Left lung (tissue), 10 donors: ENCODE measurements around the gene TAS2R60. TPM values are rescaled to one million over a fixed set of nuclear protein-coding genes. Genes with fewer than 3 reads are reported as not detected.

Experiments used
- ATAC-seq: fragments of 200-7000 bp; cut with Tn5 transposase; one replicate; pipeline ENCODE4 v1.9.1; 2020; ENCODE audit warnings: moderate library complexity
- DNase-seq, 4 donors: peaks; one replicate each; pipeline ENCODE4 v3.0.0-alpha.2; 2013 to 2020
- H3K27ac ChIP-seq, 2 donors: fragments of 200-600 bp; sonication (generic) in 1 of 2; one replicate each; pipeline versions ENCODE4 v1.5.0 to v1.8.0; 2020 to 2021
- H3K27me3 ChIP-seq, 2 donors: fragments of 200-600 bp; sonication (generic) in 1 of 2; one replicate each; pipeline versions ENCODE4 v1.5.0 to v1.8.0; 2020 to 2021
- H3K36me3 ChIP-seq, 2 donors: fragments of 200-600 bp; sonication (generic) in 1 of 2; one replicate each; pipeline versions ENCODE4 v1.5.0 to v1.8.0; 2020 to 2021
- H3K4me1 ChIP-seq, 2 donors: fragments of 200-600 bp; one replicate each; pipeline ENCODE4 v1.8.0; 2021
- H3K4me3 ChIP-seq, 2 donors: fragments of 200-600 bp; sonication (generic) in 1 of 2; one replicate each; pipeline versions ENCODE4 v1.5.0 to v1.8.0; 2020 to 2021; ENCODE audit warnings: mild to moderate bottlenecking in 1 of 2
- H3K9me3 ChIP-seq, 2 donors: fragments of 200-600 bp; sonication (generic) in 1 of 2; one replicate each; pipeline versions ENCODE4 v1.5.0 to v1.8.0; 2020 to 2021
- CTCF ChIP-seq, 2 donors: fragments of 200-600 bp; sonication (generic) in 1 of 2; IDR thresholded peaks; one replicate each; pipeline versions ENCODE4 v1.5.0 to v1.8.0; 2021; ENCODE audit warnings: antibody characterized with exemption in 2 of 2
- intact Hi-C, 2 donors: fragments of 100-400 bp; cut with DNase I; formaldehyde crosslinking; loops; one replicate each; pipeline versions ENCODE4 v1.11.2 to v1.14.2; 2022
- polyA plus RNA-seq, 6 donors: library from polyadenylated mRNA; unstranded; fragments of 120-200 nt; gene quantifications; one replicate each; pipeline ENCODE4 v1.2.1, GENCODE V29; 2013; ENCODE audit not compliant: insufficient read length in 6 of 6
- total RNA-seq, 2 donors: library from RNA; stranded (reverse); fragmentation: NEBNext Ultra II Directional; extraction: Animal tissue kit (Norgen Biotek cat#: 25700); gene quantifications; one replicate each; pipeline ENCODE4 v1.2.1, GENCODE V29; 2021
- donor health status: DM: no; HTN: yes; CAD: no.
- donor health status: DM: no; HTN: no; CAD: no.

The TAS2R60 gene
- total and polyA plus RNA-seq, 8 donors, result not detected

DNA sequence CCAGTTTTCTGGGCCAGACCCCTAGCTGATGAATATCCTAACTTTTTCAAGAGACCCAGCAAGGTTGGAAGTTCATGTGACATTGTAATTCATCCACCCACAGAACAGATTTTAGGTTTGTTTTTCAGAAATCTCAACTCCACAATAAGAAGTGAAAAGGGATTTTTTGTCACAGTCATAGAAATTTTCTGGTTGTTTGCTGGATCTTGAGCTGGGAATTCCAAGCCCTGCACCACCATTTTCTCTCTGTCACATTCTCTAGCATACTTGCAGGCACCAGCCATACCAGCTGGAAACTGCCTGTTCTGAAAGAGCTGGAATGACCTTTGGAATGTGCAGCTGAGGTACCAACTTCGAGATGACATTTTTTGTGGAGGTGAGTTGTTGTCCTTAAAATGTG, 8.5 kb downstream of the TAS2R60 start:
- no peaks in the 10 kb centered on the region for H3K36me3 ChIP-seq
- ATAC-seq, result no peak

DNA sequence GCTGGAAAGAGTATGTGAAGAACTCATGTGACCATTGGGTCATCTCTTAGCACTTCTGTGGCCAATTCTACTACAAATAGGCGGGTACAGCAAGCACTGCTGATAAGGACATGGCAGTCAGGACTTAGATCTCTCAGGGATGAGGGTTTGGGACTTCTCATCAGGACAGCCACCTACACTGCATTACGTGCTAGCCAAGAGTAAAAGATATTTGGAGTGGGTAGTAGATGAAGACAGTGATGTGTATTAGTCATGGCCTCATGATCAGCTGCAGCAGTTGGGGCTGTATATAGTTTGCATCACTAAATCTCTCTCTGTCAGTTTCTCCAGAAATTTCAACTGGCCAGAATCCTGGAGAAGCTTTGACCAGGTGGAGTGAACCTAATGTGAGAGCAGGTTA, 9.2 kb downstream of the TAS2R60 start:
- H3K4me3 ChIP-seq, result no peak overlapping the region
- H3K4me1 ChIP-seq, result no peaks in the 10 kb centered on the region
- H3K27me3 ChIP-seq, result peaks cover 0 to 3% of the 10 kb centered on the region in 2 donors
- H3K9me3 ChIP-seq, result no peaks in the 10 kb centered on the region
- H3K36me3 ChIP-seq, result no peaks in the 10 kb centered on the region
- no peak for TF ChIP-seq CTCF (IDR thresholded peaks at IDR 0.05)
- no peak for ATAC-seq
- no peak for DNase-seq
- intact Hi-C loops, result no loop called here
- no peak overlapping the region for H3K27ac ChIP-seq

More for the DNA sequence above, 8.5 kb downstream of the TAS2R60 start:
- no peak for DNase-seq
- H3K27ac ChIP-seq, result no peak overlapping the region
- H3K4me3 ChIP-seq, result no peak overlapping the region
- intact Hi-C loops, result no loop called here
- H3K27me3 ChIP-seq, result peaks cover 0 to 8% of the 10 kb centered on the region in 2 donors
- no peak for TF ChIP-seq CTCF (IDR thresholded peaks at IDR 0.05)
- H3K4me1 ChIP-seq, result no peaks in the 10 kb centered on the region
- H3K9me3 ChIP-seq, result no peaks in the 10 kb centered on the region

- TF ChIP-seq CTCF (IDR thresholded peaks at IDR 0.05), result no peak
- Histone ChIP-seq H3K36me3 (no peaks in the 10 kb centered on the region), H3K9me3 (no peaks in the 10 kb centered on the region), H3K27ac (no peak overlapping the region), H3K4me3 (no peak overlapping the region), H3K4me1 (peaks cover 0 to 6% of the 10 kb centered on the region in 2 donors), H3K27me3 (no peaks in the 10 kb centered on the region)
- ATAC-seq (no peak), DNase-seq (no peak)
- intact Hi-C loops, result no loop called here
Measured at GRCh38 chr7:143454091-143454680, 10.9 kb downstream of the TAS2R60 start.

DNA sequence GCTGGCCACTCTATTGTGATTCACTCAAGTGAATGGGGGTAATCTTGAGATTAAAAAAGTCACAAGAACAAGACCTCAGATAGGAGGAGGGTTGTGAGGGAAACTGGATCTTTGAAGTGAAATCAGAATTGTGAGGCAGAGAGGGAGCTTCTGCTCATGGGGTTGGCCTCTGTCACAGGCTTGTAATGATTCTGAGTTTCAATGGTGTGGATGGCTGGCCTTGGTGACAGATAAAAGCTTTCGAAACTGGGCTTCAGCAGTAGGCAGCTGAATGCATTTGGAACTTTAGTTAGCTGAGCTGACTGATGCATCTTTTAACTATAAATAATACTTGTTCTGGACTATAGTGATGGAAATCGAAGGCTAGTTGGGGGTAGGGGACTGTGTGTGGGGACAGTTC, 12.2 kb downstream of the TAS2R60 start:
- H3K4me1 ChIP-seq, result peaks cover 0 to 6% of the 10 kb centered on the region in 2 donors
- ATAC-seq, result no peak
- H3K27me3 ChIP-seq, result no peaks in the 10 kb centered on the region
- no peaks in the 10 kb centered on the region for H3K36me3 ChIP-seq
- no peak for TF ChIP-seq CTCF (IDR thresholded peaks at IDR 0.05)
- no peak overlapping the region for H3K4me3 ChIP-seq
- intact Hi-C loops, result no loop called here
- no peak overlapping the region for H3K27ac ChIP-seq
- no peak for DNase-seq
- no peaks in the 10 kb centered on the region for H3K9me3 ChIP-seq

GRCh38 chr7:143455942-143456341, 12.7 kb downstream of the TAS2R60 start:
- peaks cover 0 to 6% of the 10 kb centered on the region in 2 donors for H3K4me1 ChIP-seq
- ATAC-seq (no peak), DNase-seq (no peak)
- no peaks in the 10 kb centered on the region for H3K9me3 ChIP-seq
- no peak overlapping the region for H3K4me3 ChIP-seq
- H3K27ac ChIP-seq, result no peak overlapping the region
- H3K36me3 ChIP-seq, result no peaks in the 10 kb centered on the region
- intact Hi-C loops, result no loop called here
- TF ChIP-seq CTCF (IDR thresholded peaks at IDR 0.05), result no peak
- no peaks in the 10 kb centered on the region for H3K27me3 ChIP-seq
